GM19467 (cell line): ENCODE measurements around the gene CYB561.

ENCODE experiments used
- ATAC-seq: cut with Tn5 transposase; IDR thresholded peaks from one replicate; pipeline ENCODE4 v1.9.1; 2021; ENCODE audit warnings: mild to moderate bottlenecking, moderate library complexity; ENCODE audit not compliant: unreplicated experiment

The CYB561 gene

GRCh38 chr17:63452046-63452961 is 6.2 kb upstream of the CYB561 start:
- ATAC-seq = no peak

DNA sequence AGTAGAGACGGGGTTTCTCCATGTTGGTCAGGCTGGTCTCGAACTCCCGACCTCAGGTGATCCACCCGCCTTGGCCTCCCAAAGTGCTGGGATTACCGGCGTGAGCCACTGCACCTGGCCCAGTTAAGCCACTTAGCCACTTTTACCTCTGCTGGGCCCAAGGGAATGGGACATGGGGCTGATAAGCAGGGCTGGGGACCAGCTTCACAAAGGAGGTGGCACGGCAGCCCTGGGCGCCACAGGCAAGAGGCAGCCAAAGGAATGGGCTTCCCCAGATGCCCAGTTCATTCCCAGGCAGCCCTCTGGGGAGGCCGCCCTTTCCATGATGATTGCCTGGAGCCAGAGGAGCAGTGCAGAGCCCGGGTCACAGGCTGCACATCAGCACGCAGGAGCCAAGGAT is 5.0 kb upstream of the CYB561 start:
- no peak for ATAC-seq

- no peak for ATAC-seq
These were observed 4.4 kb upstream of the CYB561 start for GRCh38 chr17:63450551-63450950.

GRCh38 chr17:63448655-63449054 is 2.5 kb upstream of the CYB561 start:
- ATAC-seq = no peak

- ATAC-seq = no peak
These were observed 1.4 kb upstream of the CYB561 start for GRCh38 chr17:63447471-63448009.

GRCh38 chr17:63446753-63447470 is 806 bp upstream of the CYB561 start:
- peak; percentile 10 for ATAC-seq

DNA sequence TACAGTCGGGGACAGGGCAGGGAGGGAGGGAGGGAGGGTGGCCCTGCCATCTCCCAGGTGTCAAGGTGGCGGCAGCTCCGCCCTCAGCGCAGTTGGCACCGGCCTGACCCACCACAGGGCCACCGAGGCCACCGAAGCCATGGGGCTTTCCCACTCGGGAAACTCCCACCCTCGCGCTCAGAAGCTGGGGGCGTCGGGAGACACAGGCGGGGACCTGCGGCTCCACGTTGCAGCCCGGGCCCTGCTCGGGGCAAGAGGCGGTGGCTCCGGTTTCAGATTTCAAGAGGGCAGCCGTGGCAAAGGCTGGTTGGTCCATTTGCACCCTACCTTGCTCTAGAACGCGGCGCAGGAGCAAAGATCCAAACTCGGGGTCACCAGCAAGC is 544 bp downstream of the CYB561 start:
- ATAC-seq = no peak

GRCh38 chr17:63445065-63445464 is 1.0 kb downstream of the CYB561 start:
- ATAC-seq = no peak

DNA sequence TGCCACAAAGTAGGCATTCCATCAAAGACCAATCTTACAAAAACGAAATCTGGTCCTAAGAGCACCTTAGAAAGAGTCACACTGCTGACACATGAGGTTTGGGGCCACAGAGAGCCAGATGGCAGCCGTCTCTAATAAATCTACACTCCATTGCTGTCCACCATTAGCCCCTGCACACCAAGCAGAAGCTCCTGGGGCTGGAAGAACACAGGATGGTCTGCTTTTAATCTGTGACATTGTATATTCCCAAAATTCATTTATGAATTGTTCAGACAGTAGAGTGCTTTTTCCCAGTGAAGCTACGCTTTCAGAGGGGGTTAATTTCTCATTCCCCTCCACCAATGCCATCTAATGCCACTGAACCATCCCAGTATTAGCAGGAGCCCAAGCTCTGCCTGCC is 1.6 kb downstream of the CYB561 start:
- ATAC-seq = no peak

- ATAC-seq = no peak
These were observed 3.1 kb downstream of the CYB561 start for GRCh38 chr17:63443053-63443452.

DNA sequence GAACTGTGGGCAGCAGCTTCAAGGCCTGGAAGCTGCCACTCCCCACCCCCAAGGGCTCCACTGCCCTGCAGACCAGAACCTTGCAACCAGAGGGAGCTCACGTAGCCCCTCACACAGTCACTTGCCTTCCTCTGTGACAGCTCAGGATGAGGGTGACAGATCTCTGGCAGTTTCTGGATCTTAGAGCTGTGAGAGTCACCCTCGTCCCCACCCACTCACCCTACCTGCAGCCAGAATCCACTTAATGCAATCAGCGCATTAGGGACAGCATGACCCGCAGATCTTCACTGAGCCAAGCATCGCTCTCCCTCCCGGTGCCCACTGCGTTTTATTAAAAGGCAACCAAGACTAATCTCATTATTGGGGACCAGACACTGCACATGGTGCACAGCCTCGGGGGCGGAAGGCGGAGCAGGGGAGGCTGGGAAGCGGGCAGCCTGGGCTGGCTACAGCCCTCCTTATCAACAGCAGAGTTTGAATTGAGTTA is 3.5 kb downstream of the CYB561 start:
- no peak for ATAC-seq

DNA sequence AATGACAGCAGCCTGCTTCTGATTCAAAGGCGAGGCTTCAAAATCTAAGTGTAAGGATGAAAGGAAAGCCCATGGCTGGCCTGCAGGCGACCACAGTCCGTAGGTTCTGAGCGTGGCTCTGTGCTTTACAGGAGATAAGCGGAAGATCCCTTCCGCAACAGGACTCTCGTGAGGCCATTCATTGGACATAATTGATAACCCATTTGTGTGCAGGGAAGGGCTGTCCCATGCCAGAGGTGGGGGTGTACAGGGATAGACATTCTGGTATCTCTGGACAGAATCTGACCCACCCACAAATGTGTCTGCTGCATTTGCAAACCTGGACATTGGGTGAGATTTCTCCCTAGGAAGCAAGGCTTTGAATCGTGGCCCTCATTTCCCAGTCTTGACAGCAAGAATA is 4.0 kb downstream of the CYB561 start:
- no peak for ATAC-seq

DNA sequence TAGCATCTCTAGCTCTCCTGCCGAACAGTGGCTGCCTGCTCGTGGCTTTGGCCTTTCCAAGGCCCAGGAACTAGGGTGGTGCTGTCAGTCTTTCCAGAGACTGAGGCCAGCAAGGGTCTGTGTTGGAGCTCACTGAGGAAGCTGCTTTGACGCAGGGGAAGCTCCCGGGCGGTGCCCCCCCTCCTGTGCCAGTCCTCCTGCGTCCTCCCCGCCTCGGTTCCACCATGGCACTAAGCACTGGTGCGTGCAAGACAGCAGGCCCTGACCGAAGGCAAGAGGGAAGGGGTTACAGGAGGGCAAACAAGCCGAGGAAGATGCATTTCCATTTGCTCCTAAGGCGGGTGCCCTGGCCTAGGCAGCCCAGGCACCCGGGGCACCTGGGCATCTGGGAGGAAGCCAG is 4.5 kb downstream of the CYB561 start:
- no peak for ATAC-seq

- no peak for ATAC-seq
These were observed 5.3 kb downstream of the CYB561 start for GRCh38 chr17:63440770-63441335.

DNA sequence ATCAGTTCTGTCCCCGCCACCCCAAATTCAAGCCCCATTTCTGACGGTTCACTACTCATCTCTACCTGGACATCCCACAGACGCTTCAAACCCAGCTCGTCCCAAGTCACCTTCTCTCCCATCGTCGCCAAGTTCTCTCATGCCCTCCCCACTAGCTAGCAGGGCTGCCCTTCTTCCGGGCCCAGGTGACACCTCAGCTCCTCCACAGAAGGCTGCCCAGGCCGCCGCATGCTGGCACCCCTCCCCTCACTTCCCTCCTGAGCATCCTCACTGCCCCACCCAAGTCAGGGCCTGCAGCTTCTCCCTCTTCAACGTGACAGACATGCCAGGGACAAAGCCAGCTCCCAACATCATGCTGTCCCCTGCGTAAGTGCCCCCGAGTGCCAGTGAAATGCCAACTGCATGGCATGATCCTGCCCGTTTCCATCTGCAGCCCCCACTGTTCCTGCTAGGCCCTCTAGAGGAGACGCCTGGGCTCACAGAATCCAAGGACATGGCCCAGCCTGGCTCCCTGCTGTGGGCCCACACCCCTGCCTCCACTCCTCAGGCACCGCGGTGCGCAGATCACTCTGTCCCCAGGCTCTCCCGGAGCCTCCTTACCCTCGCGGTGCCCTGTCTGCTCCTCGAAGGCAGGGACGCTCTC is 5.9 kb downstream of the CYB561 start:
- ATAC-seq = no peak

- ATAC-seq = no peak
These were observed 6.4 kb downstream of the CYB561 start for GRCh38 chr17:63439687-63440086.

GRCh38 chr17:63438092-63439051 is 7.7 kb downstream of the CYB561 start:
- ATAC-seq = no peak

- no peak for ATAC-seq
These were observed 8.6 kb downstream of the CYB561 start for GRCh38 chr17:63437287-63438091.

GRCh38 chr17:63436523-63437110 is 9.5 kb downstream of the CYB561 start:
- no peak for ATAC-seq
